Fibroblast of lung (primary cell): ENCODE results near the gene HOXC6.

Experiments used
- EZH2 ChIP-seq: IDR thresholded peaks from 2 replicates; pipeline ENCODE4 v1.5.1; 2012; ENCODE audit warnings: low read length, control low read depth, mild to moderate bottlenecking; ENCODE audit errors: missing control alignments
- TF ChIP-seq, protein P1 (sequence below), 2 donors: IDR thresholded peaks in 1 of 2; conservative IDR thresholded peaks in 1 of 2; 1 replicate in 1 of 2; 2 replicates in 1 of 2; pipeline ENCODE4 v1.5.1; 2011 to 2012; ENCODE audit warnings: low read length in 2 of 2, control low read depth in 1 of 2, inconsistent platforms in 1 of 2, low read depth in 1 of 2, mild to moderate bottlenecking in 1 of 2

DNA sequence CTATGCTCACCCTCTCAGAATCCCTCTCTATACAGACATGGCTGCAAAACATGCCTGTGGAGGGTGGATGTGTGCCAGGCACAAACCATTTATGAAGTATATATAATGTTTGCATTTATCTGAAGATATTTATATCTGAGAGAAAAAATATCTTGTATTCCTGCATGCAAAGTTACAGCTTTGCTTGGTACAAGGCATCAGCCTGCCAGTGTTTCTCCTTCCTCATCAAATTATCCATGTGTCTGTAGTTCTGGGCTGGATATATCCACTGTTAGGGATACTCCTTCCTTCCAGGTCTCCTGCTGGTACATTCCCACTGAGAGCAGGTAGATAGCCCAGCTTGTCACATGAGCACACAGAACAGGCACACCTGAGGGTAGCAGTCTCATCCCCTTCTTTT, 37.4 kb downstream of the HOXC6 start:
- no peak for TF ChIP-seq EZH2
- TF ChIP-seq, protein P1, sequence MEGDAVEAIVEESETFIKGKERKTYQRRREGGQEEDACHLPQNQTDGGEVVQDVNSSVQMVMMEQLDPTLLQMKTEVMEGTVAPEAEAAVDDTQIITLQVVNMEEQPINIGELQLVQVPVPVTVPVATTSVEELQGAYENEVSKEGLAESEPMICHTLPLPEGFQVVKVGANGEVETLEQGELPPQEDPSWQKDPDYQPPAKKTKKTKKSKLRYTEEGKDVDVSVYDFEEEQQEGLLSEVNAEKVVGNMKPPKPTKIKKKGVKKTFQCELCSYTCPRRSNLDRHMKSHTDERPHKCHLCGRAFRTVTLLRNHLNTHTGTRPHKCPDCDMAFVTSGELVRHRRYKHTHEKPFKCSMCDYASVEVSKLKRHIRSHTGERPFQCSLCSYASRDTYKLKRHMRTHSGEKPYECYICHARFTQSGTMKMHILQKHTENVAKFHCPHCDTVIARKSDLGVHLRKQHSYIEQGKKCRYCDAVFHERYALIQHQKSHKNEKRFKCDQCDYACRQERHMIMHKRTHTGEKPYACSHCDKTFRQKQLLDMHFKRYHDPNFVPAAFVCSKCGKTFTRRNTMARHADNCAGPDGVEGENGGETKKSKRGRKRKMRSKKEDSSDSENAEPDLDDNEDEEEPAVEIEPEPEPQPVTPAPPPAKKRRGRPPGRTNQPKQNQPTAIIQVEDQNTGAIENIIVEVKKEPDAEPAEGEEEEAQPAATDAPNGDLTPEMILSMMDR (conservative IDR thresholded peaks at IDR 0.05 in 1 of 2, IDR thresholded peaks at IDR 0.05 in 1 of 2; ENCODE audit: low read depth in 1 of 2, low read length in 2 of 2), result no peak
